ENCODE measurements around the gene RO60.

Gene RO60

DNA sequence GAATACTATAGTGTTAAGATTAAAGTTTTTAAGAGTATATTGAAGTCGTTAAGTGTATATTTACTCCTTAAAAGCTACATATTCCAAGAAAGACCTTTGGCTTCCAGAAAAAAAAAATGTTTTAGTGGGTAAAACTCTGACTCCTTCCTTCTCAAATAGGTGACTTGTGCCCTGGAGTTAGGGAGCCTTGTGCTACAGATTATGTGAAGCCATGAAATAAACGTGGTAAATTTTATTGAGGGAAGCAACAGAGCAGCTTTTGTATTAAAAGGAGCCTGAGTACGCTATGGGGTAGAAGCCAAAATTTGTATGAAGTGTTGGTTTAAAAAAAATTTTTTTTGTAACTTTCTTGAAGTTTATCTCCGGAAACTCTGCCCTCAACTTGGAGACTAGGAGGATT lies 994 bp downstream of the RO60 start:
- in situ Hi-C loops (cut with MboI; ENCODE audit: low sequenced_read_pairs) = no loop called here

DNA sequence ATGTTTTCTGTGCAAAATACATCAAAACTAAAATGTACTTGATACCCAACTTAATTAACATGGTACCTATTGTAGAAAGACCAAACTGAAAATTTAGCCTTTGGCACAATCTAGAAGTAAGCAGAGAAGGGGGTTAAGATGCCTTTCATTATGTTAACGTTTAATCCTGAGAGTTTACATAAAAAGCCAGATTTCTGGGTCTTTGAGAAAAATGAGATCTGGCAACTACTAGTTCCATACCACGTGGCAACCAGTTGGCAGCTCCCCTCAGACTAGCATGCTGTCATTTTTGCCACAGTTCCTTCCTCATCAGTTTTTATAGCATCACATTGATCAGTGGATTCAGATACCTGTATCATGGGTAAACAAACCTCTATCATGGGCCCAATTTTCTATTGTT lies 1.5 kb downstream of the RO60 start:
- in situ Hi-C loops (cut with MboI; ENCODE audit: low sequenced_read_pairs) = no loop called here

DNA sequence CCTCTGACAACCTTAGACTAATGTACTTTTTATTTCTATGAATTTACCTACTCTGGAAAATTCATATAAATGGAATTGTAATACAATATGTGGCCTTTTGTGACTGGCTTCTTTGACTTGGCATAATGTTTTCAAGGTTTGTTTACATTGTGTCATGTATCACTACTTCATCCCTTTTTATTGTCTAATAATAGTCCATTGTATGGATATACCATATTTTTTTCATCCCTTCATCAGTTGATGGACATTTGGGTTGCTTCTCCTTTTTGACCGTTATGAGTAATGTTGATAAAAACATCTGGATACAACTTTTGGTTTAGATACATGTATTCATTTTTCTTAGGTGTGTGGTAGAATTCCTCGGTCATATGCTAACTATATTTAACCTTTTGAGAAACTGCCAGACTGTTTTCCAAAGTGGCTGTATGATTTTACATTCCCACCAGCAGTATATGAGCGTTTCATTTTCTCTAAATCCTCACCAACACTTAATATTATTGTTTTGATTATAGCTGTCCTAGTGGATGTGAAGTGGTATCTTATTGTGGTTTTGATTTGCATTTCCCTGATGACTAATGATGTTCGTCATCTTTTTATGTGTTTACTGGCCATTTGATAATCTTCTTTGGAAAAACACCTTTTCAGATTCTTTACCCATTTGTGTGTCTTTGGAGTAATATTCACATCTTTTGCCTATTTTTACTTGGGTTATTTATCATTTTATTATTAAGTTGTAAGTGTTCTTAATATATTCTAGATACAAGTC lies 3.5 kb downstream of the RO60 start:
- in situ Hi-C loops (cut with MboI; ENCODE audit: low sequenced_read_pairs) = no loop called here

DNA sequence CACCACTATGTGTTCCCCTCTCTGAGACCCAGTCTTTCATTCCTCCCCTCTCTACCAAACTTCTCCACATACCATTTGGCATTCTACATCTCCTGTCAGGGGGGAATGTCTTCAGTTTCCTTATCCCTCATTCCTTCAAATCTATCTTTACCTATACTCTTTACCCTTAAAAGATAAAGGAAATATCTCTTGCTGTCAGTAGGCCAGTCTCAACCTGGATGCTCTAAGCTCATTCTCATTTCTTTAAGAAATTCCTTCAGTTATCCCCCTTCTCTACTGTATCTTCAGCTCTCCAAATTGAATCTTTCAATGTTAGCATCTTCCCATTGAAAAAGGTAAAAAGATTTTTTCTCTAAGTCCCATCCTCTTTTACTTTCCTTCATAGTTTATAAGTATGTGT lies 6.5 kb downstream of the RO60 start:
- in situ Hi-C loops (cut with MboI; ENCODE audit: low sequenced_read_pairs) = no loop called here

DNA sequence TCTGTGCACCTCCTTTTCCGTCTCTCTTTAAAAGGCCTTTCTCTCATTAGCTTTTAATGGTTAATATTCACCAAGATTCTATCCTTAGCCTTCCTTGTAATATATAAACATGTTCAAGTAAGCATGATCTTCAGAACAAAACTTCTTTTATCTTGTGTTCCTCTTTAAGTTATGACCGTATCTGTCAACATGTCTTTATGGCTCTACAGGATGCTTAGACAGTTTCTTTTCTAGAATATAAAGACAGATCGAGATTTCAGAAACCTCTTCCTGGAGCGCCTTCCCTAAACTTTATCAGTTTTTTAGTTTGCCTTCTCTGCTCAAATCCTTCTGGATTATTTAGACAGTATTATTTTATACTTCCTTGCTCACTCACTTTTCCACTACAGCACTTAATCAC lies 7.2 kb downstream of the RO60 start:
- in situ Hi-C loops (cut with MboI; ENCODE audit: low sequenced_read_pairs) = no loop called here

DNA sequence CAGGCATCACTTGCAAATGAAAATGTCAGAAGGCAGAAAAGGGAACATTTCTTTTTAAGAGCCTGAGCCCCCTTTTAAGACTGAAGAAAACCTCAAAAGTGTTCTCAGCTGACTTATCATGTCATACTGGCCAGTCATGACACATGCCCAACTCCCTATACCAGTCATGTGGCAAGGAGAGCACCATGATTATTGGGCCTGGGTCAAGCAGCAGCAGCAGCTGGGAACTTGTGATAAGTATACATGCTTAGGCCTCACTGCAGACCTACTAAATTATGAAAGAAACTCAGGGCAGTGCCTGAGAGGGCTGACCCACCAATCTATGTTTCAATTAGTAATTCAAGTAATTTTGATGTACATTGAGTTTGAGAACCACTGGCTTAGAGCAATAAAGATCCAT lies 8.6 kb downstream of the RO60 start:
- in situ Hi-C loops (cut with MboI; ENCODE audit: low sequenced_read_pairs) = no loop called here

DNA sequence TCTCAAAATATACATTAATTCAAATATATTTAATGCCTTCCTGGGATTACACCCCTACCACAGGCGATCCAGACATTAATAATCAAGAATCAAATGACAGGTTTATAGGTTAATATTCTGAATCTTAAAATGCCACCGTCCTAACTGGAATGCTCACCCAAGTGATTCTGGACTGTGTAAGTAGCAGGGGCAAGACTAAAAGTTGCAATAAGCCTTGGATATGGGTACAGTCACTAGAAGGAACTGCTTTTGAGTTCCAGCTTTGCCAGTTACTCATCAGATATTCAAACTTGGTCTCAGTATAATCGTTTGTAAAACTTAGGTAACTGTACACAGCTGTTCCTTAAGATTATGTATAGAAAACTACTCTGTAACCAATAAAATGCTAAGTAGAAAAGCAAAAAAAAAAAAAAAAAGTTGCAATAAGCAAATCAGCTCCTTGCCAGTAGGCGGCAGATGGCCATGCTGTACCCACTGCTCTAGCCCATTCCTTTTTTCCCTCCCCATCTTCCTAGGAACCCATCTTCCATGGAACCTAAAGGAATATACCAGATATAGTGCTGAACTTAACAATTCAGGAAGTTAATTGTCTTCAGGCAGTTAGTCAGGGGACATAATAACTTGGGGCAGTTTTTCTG lies 10.5 kb downstream of the RO60 start:
- in situ Hi-C loops (cut with MboI; ENCODE audit: low sequenced_read_pairs) = no loop called here

DNA sequence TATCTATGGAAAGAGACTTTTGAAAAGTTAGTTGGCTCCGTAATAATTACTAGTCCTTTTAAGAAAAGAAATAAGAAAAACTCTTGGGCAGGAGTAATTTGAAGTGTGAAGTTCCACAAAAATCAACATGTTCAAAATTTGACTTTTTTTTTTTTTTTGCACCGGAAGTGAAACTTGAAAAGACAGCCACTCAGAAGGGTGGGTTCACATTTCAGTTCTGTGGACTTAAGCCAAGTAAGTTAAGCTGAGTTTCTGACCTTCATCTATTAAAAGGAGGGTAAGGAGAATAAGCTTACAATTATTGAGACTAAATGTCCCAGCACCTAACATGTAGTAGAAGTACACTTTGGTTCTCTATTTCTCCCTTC lies 11.0 kb downstream of the RO60 start:
- in situ Hi-C loops (cut with MboI; ENCODE audit: low sequenced_read_pairs) = no loop called here

DNA sequence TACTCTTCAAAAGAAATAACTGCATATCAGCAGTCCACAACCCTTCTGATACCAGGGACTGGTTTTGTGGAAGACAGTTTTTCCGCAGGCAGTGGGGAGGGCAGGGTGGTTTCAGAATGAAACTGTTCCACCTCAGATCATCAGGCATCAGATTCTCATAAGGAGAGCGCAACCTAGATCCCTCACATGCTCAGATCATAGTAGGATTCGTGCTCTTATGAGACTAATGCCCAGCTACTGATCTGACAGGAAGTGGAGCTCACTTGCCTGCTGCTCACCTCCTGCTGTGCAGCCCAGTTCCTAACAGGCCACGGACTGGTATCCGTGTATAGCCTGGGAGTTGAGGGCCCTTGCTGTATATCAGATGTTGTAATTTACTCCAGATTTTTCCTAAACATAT lies 11.5 kb downstream of the RO60 start:
- in situ Hi-C loops (cut with MboI; ENCODE audit: low sequenced_read_pairs) = no loop called here

DNA sequence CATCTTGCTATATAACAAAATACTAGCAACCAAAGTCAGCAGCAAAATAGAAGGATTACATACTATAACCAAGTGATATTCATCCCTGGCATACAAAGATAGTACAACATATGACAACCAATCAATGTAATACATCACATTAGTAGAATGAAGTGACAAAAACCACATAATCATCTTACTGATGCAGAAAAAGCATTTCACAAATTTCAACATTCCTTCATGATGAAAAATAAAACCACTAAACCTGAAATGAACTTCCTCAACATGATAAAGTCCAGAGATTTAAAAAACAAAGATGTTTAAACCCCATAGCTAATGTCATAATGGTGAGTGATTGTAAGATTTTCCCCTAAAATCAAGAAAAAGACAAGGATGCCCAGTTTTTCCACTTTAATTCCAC lies 18.6 kb downstream of the RO60 start:
- in situ Hi-C loops (cut with MboI; ENCODE audit: low sequenced_read_pairs) = no loop called here

DNA sequence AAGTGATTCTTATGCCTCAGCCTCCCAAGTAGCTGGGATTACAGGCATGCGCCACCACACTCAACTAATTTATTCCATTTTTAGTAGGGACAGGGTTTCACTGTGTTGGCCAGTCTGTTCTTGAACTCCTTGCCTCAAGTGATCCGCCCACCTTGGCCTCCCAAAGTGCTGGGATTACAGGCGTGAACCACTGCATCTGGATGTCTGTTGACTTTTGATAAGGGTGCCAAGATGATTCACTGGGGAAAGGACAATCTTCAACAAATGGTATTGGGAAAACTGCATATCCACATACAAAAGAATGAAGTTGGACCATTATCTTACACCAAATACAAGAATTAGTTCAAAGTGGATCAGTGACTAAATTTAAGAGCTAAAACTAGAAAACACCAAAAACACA lies 19.8 kb downstream of the RO60 start:
- in situ Hi-C loops (cut with MboI; ENCODE audit: low sequenced_read_pairs) = no loop called here

DNA sequence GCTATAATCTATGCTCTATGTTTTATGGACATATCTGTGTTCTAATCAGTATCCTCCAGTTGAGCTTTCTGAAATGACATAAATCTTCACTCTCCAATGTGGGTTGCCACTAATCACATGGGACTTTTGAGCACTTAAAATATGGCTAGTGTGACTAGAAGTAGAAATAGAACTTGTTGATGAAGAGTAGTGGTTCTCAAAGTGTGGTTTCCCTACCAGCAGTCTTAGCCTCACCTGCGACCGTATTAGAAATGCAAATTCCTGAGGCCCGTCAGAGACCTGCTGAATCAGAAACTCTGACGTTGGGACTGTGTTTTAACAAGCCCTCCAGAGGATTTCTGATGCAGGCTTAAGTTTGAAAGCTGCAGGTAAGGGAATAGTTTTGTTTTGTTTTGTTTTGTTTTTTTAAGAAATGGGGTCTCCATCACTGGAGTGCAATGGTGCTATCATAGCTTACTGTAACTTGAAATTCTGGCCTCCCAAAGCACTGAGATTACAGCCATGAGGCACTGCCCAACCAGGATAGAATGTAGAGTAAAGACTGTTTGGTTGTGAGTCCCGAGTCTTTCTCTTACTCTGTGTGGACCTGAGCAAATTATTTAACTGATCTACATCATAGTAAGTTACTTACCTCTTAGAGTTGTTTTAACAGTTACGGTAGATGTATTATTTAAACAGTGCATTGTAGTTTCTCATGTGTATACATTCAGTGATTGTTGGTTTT lies 24.1 kb downstream of the RO60 start:
- in situ Hi-C loops (cut with MboI; ENCODE audit: low sequenced_read_pairs) = no loop called here

DNA sequence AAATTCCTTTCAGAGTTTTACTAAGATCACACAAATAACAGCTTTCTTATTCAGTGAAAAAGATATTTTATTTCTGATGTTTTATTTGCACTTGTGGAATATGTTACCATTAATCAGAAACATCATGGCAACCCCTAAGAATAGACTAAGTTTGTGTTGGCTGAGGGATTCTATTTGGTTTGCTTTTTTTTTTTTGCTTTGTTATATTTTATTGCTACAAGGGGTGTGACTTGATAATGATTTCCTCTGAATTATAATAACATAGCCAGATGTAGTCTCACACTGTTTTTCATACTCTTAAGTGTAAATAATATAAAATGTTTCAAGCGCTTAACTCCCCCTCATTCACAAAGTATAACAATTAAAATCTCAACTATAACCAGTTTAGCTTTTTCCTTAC lies 25.9 kb downstream of the RO60 start:
- in situ Hi-C loops (cut with MboI; ENCODE audit: low sequenced_read_pairs) = no loop called here

DNA sequence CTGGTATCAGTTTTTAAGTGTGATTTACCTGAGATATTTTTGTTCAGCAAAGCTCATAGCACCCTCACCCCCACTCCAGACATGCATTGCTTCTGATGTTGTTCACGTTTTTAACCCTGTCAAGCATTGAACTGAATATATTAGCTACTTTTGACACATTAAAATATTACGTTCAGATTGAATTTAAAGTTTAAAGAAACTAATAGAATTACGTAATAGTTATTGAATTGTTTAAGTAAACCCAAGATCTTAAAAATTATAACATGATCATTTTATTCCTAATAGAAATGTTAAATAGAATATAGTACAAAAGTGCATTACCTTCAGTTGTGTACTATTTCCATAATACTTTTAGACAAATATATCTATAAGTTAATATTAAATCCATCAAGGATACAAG lies 26.9 kb downstream of the RO60 start:
- in situ Hi-C loops (cut with MboI; ENCODE audit: low sequenced_read_pairs) = no loop called here

DNA sequence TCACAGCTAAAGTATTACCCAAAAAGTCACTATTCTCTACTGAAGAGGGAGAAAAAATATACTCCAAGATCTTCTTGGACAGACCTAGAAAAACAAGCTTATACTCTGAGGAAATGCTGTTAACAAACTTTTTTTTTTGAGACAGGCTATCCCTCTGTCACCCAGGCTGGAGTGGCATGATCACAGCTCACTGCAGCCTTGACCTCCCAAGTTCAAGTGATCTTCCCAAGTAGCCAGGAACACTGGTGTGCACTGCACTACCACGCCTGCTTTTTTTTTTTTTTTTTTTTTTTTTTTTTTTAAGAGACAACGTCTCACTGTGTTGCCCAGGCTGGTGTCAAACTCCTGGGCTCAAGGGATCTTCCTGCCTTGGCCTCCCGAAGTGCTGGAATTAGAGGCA lies 28.5 kb downstream of the RO60 start:
- in situ Hi-C loops (cut with MboI; ENCODE audit: low sequenced_read_pairs) = no loop called here

DNA sequence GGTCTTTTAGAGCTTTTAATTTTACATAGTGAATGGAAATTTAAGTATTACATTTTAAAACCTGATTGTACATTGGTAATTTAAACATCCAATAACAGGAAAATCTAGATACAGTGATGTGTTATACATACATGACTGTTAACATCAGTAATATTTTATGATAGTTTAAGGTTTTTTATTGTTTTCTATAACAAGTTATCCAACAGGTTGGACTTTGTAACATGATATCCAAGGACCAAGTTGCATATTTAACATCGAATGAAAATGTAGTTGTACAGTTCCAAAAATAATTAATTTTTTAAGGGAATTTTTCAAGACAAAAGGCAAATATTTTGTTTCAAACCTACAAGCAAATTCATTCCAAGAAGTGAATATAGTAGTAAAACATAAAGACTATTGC lies 31.5 kb downstream of the RO60 start:
- in situ Hi-C loops (cut with MboI; ENCODE audit: low sequenced_read_pairs) = no loop called here

DNA sequence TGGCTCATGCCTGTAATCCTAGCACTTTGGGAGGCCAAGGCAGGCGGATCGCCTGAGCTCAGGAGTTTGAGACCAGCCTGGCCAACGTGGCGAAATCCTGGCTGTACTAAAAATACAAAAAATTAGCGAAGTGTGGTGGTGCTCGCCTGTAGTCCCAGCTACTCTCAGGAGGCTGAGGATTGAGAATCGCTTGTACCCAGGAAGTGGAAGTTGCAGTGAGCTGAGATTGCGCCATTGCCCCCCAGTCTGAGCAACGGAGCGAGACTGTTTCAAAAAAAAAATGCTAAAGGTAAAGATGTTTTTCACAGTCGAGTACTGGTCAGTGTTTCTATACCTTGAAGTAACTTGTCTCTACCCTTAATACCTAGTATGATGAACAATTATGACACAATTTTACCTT lies 34.7 kb downstream of the RO60 start:
- in situ Hi-C loops (cut with MboI; ENCODE audit: low sequenced_read_pairs) = no loop called here

DNA sequence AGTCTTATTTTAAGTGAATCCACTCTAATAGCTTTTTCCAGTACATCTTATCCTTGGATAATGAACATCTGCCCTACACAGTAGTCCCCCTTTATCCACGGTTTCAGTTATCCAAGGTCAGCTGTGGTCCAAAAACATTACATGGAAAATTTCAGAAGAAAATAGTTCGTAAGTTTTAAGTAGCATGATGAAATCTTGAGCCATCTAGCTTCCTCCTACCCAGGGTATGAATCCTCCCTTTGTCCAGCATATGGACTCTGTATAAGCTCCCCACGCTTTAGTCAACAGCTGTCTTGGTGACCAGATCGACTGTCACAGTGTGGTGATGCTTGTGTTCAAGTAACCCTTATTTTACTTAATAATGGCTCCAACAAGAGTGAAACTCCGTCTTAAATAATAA lies 43.2 kb downstream of the RO60 start:
- in situ Hi-C loops (cut with MboI; ENCODE audit: low sequenced_read_pairs) = no loop called here

DNA sequence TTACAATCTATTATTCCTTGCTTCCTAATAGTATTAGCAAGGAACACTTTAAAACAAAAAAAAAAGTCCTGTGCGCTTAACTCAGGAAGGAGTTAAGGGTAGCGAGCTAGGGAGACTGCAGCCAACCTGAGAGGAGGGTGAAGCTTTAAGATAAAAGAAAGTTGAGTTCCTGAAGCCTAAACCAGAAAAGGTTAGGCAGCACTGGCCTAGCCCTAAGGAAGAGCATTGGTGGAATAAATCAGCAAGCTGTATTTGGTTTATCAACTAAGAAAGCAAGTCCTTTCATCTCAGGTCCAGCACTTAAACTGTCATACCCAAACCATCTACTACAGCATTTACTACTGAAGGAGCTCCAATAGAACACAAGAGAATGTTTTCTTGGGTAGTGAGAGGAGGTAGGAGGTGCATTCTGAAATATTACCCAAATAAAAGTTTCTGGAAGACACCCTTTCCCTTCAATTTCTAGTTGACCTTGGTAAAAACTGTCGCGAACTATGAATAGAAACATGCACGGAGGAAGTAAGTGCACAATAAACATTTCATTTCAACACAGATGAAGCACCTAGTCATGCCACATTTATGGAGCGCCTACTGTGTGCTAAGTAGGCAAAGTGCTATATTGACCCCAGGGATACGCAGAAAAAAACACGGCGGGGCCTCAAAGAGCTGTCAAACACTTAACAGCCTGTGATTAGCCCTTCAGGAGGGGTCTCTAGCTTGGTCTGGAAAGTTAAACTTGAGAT lies 44.5 kb downstream of the RO60 start:
- in situ Hi-C loops (cut with MboI; ENCODE audit: low sequenced_read_pairs) = no loop called here

DNA sequence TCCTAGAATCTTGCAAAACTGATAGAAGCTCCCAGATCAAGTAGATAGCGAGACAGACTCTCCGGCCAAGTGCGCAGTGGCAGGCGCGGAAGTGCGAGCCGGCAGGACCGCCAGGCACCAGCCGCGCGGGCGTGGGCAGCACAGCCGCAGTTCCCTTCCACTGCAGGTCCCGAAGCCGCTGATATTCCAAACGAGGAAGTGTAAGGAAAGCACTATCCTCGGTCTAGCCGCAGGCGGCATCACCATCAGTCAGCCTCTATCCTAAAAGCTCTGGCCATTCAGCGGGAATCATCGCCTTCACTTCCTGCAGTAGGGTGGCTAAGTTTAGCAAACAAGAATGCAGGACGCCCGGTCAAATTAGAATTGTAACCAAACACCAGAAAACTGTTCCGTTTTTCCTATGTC lies 45.1 kb downstream of the RO60 start:
- in situ Hi-C loops (cut with MboI; ENCODE audit: low sequenced_read_pairs) = no loop called here

DNA sequence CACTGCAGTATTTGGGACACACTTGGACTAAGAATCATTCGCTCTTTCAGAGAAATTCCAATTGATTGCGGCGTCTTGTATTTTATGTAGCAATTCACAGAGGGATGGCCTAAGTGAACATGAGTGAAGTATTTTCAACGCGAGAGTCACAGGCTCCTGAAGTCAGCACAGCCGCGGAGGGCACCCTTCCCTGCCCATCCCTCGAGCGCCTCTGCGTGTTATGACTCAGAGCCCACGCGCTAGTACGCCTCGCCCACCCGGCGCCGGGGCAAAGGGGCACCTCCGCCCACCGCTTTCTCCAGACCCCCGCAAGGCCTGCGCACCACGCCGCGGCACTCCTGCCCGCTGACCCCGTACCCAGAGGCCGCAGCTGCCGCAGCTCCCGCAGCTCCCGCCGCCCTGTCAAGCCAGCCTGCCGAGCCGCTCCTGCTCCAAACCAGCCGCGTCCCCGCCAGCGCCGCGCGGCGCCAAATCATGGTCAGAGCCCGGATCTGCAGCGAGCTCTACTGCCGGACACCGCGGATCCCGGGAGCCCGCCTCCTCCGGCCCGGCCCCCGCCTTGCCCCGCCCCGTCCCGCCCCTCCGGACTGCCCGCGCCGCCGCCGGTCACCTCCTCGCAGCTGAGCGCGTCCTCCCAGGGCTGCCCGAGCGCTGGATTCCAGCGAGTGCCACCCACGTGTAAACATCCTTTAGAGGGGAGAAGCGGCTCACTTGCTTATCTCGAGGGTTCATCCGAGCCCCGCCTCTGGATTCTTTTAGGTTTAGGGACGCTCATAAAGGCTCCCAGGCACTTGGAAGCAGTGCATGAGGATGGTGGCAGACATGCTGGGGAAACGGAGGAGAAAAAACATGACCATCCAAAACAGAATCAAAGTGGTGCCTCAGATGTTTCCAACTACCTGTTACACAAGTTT lies 45.8 kb downstream of the RO60 start, which contains the start of gene GLRX2:
TSS of gene GLRX2 (minus strand) at position 508 of the 914 bp plus-strand sequence. CDS start at position 476, 32 bp downstream.
- in situ Hi-C loops (cut with MboI; ENCODE audit: low sequenced_read_pairs) = no loop called here
